ENCODE data around the gene FGF2.
"Not testable (repeated sequence)": the region's sequence is repeated elsewhere in the genome, so short reads cannot be mapped to it uniquely, and the experiment has no call there.

The FGF2 gene

DNA sequence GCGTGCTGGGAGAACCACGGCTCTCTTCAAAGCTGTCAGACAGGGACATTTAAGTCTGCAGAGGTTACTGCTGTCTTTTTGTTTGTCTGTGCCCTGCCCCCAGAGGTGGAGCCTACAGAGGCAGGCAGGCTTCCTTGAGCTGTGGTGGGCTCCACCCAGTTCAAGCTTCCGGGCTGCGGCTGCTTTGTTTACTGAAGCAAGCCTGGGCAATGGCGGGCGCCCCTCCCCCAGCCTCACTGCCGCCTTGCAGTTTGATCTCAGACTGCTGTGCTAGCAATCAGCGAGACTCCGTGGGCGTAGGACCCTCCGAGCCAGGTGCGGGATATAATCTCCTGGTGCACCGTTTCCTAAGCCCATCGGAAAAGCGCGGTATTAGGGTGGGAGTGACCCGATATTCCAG is 118.5 kb downstream of the FGF2 start:
- not testable (repeated sequence) for FAIRE-seq

DNA sequence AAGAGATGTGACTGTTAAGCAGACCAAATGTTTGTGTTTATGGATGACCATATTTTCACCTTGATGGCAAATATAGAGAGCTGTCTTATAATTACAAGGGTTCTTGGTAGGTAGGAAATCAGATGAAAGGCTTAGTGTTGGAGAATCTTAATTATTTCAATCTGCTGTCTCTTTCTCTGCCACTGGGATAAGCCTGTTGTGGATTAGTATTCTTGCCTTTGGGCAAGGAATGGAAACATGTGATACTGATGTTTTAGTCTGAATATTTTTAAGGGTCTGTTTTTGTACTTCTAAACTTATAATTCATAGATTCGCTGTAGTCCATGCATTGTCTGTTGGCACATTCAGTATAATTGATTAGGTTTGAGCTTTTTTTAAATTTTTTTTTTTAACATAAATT is 119.5 kb downstream of the FGF2 start:
- FAIRE-seq = no peak
